Muscle layer of duodenum (tissue), 2 donors: ENCODE measurements around the gene ARFGAP1.

ENCODE experiments used
- H3K27ac ChIP-seq: one replicate; pipeline ENCODE4 v1.7.0; 2013; ENCODE audit warnings: mild to moderate bottlenecking, low read length
- H3K27me3 ChIP-seq: one replicate; pipeline ENCODE4 v1.7.0; 2013; ENCODE audit warnings: low read depth, mild to moderate bottlenecking, control low read depth, low read length
- H3K36me3 ChIP-seq, 2 donors: one replicate each; pipeline ENCODE4 v1.7.0; 2013; ENCODE audit warnings: low read length in 2 of 2, control low read depth in 1 of 2, mild to moderate bottlenecking in 1 of 2; ENCODE audit not compliant: insufficient read depth in 2 of 2, control insufficient read depth in 1 of 2
- H3K4me1 ChIP-seq, 2 donors: one replicate each; pipeline ENCODE4 v1.7.0; 2013; ENCODE audit warnings: low read length in 2 of 2, mild to moderate bottlenecking in 2 of 2, control low read depth in 1 of 2, moderate library complexity in 1 of 2; ENCODE audit not compliant: insufficient read depth in 2 of 2, control insufficient read depth in 1 of 2
- H3K4me3 ChIP-seq, 2 donors: one replicate each; pipeline ENCODE4 v1.7.0; 2013; ENCODE audit warnings: low read length in 2 of 2, low read depth in 1 of 2, mild to moderate bottlenecking in 1 of 2
- H3K9me3 ChIP-seq, 2 donors: one replicate each; pipeline ENCODE4 v1.7.0; 2013; ENCODE audit warnings: low read length in 2 of 2, control low read depth in 1 of 2, mild to moderate bottlenecking in 1 of 2; ENCODE audit not compliant: control insufficient read depth in 1 of 2
- donor health status: healthy.

Gene ARFGAP1

GRCh38 chr20:63314566-63315239 is 42.1 kb downstream of the ARFGAP1 start:
- Histone ChIP-seq H3K27ac (no peak overlapping the region), H3K27me3 (no peaks in the 10 kb centered on the region)

GRCh38 chr20:63315240-63315689 is 42.7 kb downstream of the ARFGAP1 start:
- Histone ChIP-seq H3K36me3 (no peaks in the 10 kb centered on the region), H3K4me3 (no peak overlapping the region), H3K27ac (no peak overlapping the region), H3K4me1 (peaks cover 0 to 4% of the 10 kb centered on the region in 2 donors), H3K27me3 (no peaks in the 10 kb centered on the region), H3K9me3 (no peaks in the 10 kb centered on the region)

More at GRCh38 chr20:63314566-63315239, 42.1 kb downstream of the ARFGAP1 start:
- Histone ChIP-seq H3K36me3 (no peaks in the 10 kb centered on the region), H3K4me3 (no peak overlapping the region), H3K9me3 (no peaks in the 10 kb centered on the region), H3K4me1 (peaks cover 0 to 4% of the 10 kb centered on the region in 2 donors)

GRCh38 chr20:63315731-63316491 is 43.3 kb downstream of the ARFGAP1 start:
- Histone ChIP-seq H3K9me3 (no peaks in the 10 kb centered on the region), H3K36me3 (no peaks in the 10 kb centered on the region), H3K27ac (no peak overlapping the region), H3K27me3 (no peaks in the 10 kb centered on the region), H3K4me1 (peaks cover 0 to 11% of the 10 kb centered on the region in 2 donors), H3K4me3 (no peak overlapping the region)

- H3K4me3 ChIP-seq: no peak overlapping the region
- no peaks in the 10 kb centered on the region for H3K36me3 ChIP-seq
- H3K9me3 ChIP-seq: no peaks in the 10 kb centered on the region
- H3K27me3 ChIP-seq: no peaks in the 10 kb centered on the region
- peaks cover 0 to 11% of the 10 kb centered on the region in 2 donors for H3K4me1 ChIP-seq
- H3K27ac ChIP-seq: no peak overlapping the region
Measured at GRCh38 chr20:63316502-63316921, 43.9 kb downstream of the ARFGAP1 start.

- H3K27ac ChIP-seq: no peak overlapping the region
- no peaks in the 10 kb centered on the region for H3K27me3 ChIP-seq
- no peaks in the 10 kb centered on the region for H3K36me3 ChIP-seq
- H3K4me1 ChIP-seq: peaks cover 0 to 11% of the 10 kb centered on the region in 2 donors
- no peak overlapping the region for H3K4me3 ChIP-seq
- H3K9me3 ChIP-seq: no peaks in the 10 kb centered on the region
Measured at GRCh38 chr20:63317061-63317460, 44.4 kb downstream of the ARFGAP1 start.

GRCh38 chr20:63317601-63318291 is 45.1 kb downstream of the ARFGAP1 start:
- Histone ChIP-seq H3K27ac (no peak overlapping the region), H3K4me3 (no peak overlapping the region), H3K9me3 (no peaks in the 10 kb centered on the region), H3K36me3 (no peaks in the 10 kb centered on the region), H3K27me3 (no peaks in the 10 kb centered on the region), H3K4me1 (peaks cover 0 to 10% of the 10 kb centered on the region in 2 donors)

GRCh38 chr20:63318391-63319163 is 46.0 kb downstream of the ARFGAP1 start:
- Histone ChIP-seq H3K9me3 (no peaks in the 10 kb centered on the region), H3K27ac (no peak overlapping the region), H3K36me3 (no peaks in the 10 kb centered on the region), H3K4me1 (peaks cover 0 to 7% of the 10 kb centered on the region in 2 donors), H3K27me3 (no peaks in the 10 kb centered on the region), H3K4me3 (no peak overlapping the region)

- no peak overlapping the region for H3K27ac ChIP-seq
- H3K9me3 ChIP-seq: no peaks in the 10 kb centered on the region
- no peaks in the 10 kb centered on the region for H3K36me3 ChIP-seq
- no peaks in the 10 kb centered on the region for H3K27me3 ChIP-seq
- peaks cover 0 to 7% of the 10 kb centered on the region in 2 donors for H3K4me1 ChIP-seq
- no peak overlapping the region for H3K4me3 ChIP-seq
Measured at GRCh38 chr20:63319164-63320040, 46.8 kb downstream of the ARFGAP1 start.

GRCh38 chr20:63320041-63320511 is 47.5 kb downstream of the ARFGAP1 start:
- Histone ChIP-seq H3K4me3 (no peak overlapping the region), H3K4me1 (peaks cover 0 to 7% of the 10 kb centered on the region in 2 donors), H3K36me3 (no peaks in the 10 kb centered on the region), H3K27ac (no peak overlapping the region), H3K9me3 (no peaks in the 10 kb centered on the region), H3K27me3 (no peaks in the 10 kb centered on the region)

GRCh38 chr20:63320616-63321147 is 48.1 kb downstream of the ARFGAP1 start:
- Histone ChIP-seq H3K27me3 (no peaks in the 10 kb centered on the region), H3K9me3 (no peaks in the 10 kb centered on the region), H3K27ac (no peak overlapping the region), H3K4me3 (no peak overlapping the region), H3K36me3 (no peaks in the 10 kb centered on the region), H3K4me1 (peaks cover 0 to 7% of the 10 kb centered on the region in 2 donors)
